Colon (tissue), 2 donors: ENCODE results near the gene ADGRL2.

ENCODE experiments used
- FAIRE-seq: peaks from 2 replicates; lab custom pipeline; 2012; peaks lifted over from hg19 to GRCh38; lab: Jason Lieb, UNC
- donor health status: control.
- donor health status: control.

Gene ADGRL2

DNA sequence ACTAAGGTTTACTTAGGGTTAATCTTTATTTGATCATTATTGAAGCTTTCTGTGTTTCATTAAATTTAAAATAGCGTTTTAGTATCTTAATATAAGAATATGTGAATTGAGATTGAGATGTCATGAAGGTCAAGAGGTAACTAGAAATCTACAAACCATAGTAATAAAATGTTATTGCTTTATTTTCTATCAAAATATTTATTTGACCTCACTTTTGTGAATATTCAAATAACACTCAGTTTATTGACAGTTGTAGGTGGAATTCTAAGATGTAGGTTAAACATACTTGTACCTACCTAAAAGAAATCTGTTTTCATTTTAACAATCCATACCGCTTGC is 5.7 kb downstream of the ADGRL2 start:
- FAIRE-seq: no peak

DNA sequence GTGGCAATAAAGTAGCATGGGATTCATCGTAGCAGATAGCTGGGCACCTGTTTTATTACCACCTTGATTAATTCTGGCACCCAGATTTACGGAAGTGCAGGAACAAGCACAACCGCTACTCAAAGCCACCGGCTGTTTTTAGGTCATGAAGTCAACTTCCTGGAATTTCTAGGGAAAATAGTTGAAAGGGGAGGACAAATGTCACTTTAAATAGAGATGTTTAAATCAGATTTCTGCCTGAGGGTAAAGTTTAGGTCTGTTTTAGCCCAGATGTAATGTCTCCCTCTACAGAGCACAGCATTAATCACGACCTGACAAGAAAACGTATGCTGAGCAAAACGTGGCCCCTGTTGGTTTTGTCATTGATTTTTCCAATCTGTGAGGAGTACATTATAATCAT is 8.0 kb downstream of the ADGRL2 start:
- no peak for FAIRE-seq

DNA sequence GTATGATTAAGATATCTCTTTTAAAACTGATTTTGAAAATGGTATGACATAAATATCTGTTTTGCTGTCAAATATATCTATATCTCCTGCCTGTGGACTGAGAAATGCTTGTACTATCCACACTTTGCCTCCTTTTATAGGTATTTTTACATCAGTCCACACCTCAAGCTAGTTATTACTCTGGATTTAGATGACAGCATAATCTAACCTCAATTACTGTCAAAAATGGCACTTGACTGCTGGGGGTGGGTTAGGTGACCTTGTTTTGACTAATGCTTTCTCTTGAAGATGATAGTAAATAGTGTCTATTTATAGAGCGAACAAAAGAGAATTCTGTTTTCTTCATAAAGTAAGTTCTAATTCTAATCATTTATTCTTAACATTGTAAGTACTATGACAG is 9.1 kb downstream of the ADGRL2 start:
- no peak for FAIRE-seq

DNA sequence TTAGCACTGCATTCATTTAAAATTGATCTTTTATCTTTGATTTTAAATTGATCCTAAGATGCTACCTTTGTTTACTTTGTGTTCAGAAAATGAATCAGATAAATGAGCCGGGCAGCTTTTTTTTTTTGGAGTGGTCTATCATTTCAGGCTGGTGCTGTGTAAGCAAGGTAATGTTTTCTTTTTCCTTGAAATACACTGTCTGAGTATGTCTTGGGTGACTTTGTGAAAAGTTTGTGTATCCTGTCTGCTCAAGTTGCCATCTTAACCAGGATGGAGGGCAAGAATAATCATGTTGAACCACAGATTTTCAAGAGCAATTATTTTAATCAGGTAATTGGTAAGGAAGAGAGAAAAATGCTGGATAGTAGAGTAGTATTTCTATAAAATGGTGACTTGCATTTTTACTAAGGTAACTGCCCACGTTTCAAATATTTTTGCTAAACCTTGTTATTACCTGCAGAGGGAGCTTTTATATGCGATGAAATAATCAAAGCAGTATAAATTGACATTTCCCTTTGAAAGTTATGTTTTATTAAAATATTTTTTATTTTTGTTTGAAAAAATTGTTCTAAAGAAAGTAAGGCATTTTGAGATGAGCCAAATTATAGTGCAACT is 11.1 kb downstream of the ADGRL2 start:
- peak; percentile 47 for FAIRE-seq

DNA sequence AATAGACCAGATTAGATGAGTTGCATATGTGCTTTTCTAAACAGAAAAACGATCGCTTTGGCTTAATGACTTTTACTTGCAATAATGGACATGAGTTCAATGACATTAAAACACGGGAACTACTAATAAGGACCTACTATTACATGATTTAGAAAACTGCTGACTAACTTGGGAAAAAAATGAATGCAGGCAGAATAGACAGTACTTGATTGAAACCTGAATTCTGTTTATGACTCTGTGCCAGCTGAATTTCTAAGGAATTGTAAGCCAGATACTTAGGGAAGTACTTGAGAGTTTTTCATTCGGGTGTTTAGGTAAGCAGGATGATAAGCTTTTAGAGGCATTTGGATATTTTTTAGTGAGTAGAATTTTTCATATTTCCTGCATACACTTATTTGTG is 12.0 kb downstream of the ADGRL2 start:
- no peak for FAIRE-seq

DNA sequence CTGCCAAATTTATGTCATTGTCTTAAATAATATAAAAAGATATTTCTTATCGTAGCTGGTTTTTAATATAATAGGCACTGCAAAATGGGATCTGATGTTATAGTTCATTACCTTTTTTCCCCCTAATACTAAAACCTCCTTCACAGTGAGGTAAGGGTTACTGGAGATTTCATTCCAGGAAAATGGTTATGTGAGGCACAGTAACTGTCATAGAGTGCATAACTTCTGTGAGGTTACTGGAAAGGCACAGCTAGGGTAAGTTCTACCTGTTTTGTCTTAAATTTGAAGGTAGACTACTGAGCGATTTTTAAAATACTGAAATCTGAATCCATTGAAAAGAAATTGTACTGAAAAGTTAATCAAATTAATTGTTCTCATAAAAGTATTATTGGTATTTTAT is 13.0 kb downstream of the ADGRL2 start:
- FAIRE-seq: no peak

DNA sequence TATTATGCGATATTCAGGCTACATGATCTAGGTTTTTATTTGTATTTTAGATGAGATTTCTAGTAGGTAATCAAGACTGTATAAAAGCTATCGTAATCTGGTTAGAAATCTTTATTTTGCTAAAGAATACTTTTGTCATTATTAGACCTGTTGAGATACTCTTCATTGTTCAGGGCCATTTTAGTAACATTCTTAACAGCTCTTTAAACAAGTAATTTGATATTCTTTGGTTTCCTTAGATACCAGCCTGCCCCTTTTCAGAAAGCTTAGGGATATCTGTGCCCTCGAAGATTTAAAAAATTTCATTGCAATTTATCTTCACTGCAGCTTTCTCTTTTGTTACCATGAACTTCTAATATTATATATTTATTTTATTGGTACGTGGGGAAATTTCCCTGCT is 18.9 kb downstream of the ADGRL2 start:
- no peak for FAIRE-seq

DNA sequence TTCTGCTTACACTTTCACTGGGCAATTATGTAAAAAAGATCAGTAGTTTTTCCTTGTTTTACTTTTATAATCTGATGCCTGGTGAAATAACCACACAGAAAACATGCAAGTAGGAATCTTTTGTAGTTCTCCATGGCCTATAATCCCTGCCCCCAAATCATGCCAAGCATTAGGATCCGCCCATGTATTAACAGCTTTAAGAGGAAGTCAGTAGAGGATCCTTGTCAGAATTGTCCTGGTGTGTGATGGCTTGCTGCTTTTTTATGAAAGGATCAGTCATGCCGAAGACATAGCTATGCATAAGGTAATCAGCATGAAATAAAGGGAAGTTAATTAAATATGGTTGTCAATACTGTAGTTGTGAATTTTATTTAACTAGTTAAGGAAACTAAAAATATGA is 20.0 kb downstream of the ADGRL2 start:
- FAIRE-seq: no peak

DNA sequence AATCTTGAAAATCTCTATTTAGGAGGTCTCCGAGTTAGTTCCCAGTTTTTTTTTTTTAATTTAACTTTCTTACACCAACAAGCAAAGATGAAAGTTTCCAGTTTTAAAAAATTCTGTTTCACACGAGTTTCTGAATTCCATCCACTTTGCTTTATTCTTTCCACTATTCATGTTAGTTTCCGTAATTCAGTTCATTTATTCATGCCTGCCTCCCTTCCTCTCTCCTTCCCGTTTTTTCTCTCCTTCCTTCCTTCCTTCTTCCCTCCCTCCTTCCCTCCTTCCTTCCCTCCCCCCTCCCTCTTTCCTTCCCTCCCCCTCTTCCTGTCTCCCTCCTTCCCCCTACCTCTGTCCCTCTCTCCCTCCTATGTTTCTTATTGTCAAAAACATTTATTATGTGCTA is 22.3 kb downstream of the ADGRL2 start:
- FAIRE-seq: no peak

DNA sequence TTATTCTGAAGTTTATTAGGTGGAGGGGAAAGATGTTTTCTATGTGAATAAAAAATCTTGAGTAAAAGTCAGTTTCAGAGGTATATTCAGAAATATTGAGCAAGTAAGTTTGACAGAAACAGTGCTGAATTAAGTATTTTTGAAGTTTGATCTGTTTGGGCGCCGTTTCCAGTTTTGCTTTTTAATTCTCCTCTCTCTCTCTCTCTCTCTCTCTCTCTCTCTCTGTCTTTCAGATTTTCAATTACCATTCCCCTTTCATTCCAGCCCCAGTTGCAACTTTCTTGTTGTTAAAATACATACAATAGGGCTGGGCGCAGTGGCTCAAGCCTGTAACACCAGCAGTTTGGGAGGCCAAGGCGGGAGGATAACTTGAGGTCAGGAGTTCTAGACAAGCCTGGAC is 24.0 kb downstream of the ADGRL2 start:
- no peak for FAIRE-seq

DNA sequence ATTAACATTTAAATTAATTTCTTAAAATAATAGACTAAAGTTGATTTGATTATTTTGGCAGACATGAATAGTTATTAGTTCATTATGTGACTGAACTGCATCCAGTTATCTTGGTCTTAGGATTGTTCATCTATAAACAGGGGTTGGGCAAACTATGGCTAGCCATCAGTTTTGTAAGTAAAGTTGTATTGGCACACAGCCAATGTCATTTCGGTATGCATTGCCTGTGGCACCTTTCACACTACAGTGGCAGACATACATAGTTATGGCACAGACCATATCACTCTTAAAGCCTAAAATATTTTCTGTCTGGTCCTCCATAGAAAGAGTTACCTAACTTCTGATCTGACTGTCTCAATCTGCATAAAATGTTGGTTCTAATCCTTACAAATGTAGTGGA is 27.2 kb downstream of the ADGRL2 start:
- FAIRE-seq: no peak

DNA sequence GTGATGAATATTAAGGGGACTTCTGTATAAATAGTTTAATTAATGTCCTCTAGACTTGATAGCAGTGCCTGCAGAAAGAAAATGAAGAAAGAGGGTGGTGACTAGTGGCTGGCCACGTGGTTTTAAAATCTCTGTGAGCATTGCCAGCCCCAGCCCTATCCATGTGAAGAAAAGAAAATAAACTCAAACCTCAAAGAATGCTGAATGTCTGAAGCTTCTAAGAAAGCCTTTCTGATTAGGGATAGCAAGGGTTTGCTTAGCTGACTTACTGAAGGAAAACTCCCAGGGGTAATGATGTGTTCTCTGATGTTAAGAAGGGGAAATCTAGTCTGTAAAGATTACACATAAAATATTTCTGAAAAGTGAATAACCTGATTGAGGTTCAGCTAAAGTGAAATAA is 31.8 kb downstream of the ADGRL2 start:
- no peak for FAIRE-seq

DNA sequence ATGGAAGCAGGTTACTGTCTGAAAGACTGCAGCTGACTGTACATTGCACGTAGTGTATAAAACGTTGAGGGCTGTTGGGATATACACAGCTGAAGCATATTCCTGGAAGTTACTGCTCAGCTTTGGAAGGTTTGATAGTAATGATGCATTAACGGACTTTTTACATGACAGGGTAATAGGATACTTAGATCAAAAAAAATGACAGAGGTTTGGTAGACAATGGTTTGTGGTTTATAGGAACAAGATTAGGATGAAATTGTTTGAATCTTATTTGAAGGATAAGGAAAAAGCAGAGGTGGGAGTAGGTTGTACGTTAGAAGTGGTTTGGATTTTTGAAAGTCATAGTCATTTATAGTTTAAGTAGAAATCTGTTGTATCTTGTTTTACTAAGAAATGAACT is 33.0 kb downstream of the ADGRL2 start:
- no peak for FAIRE-seq

DNA sequence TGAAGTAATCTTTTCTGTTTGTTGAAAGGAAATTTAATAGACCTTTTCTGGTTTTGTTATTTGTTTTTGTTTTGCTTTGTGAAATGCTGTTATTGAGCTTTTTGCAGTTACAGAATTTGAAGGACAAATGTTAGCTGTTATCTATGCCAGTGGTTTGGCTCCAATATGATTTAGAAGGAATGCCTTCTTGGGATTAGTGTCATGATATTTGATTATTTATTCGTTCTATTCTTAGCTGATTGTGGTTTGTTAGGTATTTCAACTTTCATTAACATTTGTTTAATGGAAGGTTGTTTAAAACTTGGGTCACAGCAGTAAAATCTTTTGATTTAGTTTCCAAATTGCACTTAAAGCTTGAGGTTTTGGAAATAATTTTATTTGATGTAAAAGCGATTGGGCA is 33.5 kb downstream of the ADGRL2 start:
- no peak for FAIRE-seq

DNA sequence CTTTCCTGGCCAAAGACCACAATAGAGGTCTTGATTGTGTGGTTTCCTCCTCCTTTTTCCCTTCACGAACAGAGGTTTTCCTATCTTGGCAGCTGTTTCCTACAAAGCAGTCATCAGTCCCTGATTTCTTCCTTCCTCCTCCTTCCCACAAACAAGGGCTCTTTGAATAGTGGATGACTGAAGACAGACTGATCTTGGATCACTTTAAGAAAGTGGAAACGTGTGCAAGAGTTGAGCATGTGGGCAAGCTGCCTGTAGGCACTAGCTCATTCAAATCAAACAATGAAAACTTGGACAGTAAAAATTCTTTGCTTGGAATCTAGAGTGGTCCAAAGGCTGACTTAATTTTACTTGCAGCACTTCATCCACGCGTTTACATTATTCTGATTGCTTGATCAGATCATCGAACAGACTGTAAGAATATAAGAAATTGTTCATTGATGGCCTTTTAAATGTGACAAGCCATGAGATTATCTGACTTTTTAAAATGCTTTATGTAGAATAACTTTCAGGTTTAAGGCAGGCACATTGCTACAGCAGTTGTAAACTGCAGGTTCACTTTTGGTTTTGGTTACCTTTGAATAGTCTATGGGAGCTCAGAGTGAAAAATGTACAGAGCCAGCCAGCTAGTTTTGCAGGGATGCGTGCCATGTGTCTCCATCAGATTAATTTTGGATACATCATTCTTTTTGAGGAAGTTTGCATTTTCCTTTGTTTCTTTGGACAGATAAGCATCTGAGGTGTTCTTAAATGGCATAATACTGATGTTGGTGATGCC is 34.4 kb downstream of the ADGRL2 start:
- no peak for FAIRE-seq

DNA sequence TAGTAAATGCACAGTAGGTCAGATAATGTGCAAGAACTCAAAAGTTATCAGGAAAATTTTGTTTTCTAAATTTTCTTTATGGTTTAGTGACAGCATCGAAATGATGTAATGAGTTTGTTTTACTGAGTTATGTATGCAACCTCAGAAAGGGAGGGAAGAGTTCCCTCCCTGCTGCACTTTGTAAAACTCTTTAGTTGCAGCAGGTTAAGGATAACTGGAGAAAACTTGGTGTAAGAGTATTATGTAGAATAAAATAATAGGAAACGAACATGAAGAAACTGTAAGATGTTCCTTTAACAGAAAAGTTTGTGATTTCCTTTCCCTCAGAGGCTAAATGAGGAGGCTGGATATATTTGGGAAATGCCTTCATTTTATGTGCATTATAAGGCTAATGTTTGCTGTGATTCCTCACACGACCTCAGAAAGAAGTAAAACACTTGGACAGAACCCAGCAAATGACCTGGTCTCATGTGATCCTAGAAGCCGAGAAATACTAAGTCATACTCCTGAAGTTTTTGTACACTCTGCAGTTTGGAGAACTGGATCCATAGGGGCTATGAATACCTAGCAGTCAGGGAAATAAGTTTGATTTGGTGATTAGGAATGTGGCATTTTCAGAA is 35.4 kb downstream of the ADGRL2 start:
- no peak for FAIRE-seq

DNA sequence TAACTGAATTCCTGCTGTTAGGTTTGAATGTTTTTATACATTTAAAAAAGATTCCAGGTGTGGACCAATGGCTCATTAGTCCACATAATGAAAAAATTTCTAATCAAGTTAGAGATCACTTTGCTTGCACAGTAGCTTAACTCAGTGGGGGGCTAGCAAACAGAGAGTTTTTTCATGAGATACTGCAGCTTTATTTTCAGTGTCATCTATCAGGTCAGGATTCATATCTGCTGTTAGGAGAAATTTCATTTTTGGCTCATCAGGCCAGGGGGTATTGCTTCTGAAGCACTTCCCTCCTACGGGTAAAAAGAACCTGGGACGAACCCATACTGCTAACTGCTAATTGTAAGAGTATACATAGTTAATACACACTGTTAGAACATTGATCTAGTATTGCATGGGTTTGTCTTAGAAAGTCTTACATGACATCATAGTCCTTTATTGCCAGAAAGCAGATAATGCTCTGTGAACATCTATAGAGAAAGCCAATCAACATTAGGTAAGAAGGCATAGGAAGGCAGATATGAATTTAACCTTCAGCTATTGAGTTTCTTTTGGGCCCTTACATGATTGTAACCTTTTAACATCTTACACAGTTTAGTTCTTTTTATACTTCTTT is 38.0 kb downstream of the ADGRL2 start:
- no peak for FAIRE-seq

DNA sequence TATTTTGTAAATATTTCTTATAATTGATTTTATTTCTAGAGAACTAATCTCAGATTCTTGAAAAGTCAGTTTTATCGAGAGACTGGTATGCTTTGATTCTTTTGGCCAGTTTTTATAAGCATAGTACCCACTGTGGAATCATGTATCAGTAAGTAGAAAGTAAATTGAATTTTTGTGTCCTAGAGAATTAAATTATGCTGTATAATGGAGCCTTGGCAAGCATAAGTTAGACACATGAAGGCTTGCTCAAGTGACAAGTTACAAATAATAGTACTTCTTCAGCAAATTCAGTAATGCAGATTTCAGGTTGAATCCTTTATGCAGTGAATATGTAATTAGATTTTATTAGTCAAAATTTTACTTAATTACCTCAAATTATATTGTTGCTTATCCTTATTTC is 40.1 kb downstream of the ADGRL2 start:
- no peak for FAIRE-seq

DNA sequence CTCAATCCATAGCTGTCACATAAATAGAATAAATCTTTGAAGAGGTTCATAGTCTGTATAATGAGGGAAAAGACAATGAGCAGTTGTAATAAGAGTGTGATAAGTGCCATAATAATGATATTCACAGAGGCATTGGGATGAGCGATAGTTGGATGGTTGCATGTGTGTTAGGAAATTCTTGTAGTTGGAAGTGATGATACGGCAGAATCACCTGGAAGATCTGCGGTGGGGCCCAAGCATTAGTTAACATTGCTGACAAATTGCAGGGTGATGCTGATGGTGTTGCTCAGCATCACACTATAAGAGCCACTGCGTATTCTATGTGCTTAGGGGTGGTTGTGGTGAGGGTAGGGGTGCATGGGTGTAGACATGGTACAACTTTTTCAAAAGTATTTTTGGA is 41.1 kb downstream of the ADGRL2 start:
- no peak for FAIRE-seq

DNA sequence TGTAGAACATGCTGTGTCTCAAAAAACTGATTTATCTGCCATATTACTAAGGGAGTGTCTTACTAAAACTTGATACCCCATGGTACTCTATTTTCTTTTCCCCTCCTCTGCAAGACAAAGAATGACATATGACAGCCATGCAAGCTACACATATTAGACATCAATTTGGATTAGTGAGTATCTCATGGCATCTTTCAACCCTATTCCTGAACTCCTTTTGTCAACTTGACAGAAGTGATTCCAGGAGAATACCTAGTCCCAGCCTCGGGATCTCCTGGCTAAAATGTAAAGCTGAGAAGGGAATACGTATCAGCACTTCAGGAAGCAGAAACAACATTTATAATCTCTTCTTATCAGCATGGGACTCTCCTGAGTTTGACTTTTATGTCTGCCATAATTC is 43.7 kb downstream of the ADGRL2 start:
- FAIRE-seq: no peak

DNA sequence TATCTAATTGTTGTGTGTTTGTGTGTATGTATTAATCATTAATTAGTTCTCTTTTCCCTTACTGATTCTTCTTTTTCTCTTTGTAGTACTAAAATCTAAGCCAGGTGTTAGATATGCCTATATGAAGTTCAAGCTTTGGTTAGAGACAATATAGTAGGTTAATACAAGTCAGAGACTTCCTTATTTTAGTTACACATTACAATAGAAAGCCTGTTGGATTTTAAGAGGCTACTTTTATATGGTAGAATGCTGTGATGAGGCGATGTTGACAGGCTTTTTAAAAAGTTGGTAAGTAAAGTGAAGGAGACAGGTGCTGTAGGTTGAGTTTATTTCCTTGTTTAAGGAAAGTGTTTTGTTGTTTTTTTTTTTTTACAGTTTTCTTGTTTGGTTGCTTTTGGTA is 45.9 kb downstream of the ADGRL2 start:
- FAIRE-seq: peak; percentile 24

DNA sequence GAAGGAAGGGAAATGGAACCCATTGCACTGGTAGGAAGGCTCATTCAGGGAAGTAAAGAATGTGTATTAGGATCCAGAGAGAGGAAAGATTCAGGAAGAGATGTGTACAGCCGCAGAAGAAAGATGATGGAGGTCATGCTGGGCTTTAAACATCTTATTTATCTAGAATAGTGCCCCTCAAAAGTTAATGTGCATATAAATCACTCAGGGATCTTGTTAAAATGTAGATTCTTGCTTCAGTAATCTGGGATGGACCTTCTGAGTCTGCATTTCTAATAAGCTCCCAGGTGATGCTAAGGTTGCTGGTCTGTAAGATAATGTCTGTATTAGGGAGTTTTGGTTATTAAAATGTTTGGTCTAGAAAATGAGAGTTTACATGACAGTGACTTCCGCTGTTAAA is 46.3 kb downstream of the ADGRL2 start:
- FAIRE-seq: no peak

DNA sequence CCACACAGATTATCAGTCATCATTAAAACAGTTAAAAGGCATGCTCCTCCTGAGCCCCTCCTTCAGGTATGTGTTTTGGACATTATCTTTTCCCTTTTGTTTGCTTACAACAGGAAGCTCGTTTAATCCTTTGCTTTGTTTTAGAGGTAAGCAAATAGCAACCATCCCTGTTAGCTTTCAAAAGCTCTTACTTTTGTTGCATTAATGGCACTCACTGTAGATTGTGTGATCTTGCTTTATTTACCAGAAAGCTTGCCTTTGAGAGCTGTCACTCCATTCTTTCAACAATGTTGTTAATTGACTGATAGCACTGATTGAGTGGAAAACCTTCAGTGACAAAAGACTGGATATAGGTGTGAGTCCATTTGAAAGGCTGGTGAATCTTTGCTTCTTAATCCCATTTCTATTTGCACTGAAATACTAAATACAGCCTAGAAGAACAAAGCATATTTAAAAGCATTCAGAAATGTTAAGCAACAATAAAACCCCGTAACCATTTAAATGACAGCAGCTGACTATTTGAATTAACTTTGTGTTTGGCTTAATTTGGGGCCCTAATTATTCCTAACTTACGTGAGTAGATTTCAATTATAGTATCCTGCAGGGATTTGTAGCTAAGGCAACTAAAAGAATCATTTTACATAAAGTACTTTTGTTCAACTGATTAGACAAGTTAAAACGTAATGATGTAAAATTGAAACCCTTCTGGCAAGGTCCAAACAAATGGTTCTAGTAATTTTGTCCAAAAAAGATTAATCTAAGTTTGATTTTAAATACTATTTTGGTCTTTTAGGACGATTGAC is 48.3 kb downstream of the ADGRL2 start:
- no peak for FAIRE-seq
